ENCODE results near the gene ZNF814.
"Not testable (repeated sequence)": the region's sequence is repeated elsewhere in the genome, so short reads cannot be mapped to it uniquely, and the experiment has no call there.

Gene ZNF814

DNA sequence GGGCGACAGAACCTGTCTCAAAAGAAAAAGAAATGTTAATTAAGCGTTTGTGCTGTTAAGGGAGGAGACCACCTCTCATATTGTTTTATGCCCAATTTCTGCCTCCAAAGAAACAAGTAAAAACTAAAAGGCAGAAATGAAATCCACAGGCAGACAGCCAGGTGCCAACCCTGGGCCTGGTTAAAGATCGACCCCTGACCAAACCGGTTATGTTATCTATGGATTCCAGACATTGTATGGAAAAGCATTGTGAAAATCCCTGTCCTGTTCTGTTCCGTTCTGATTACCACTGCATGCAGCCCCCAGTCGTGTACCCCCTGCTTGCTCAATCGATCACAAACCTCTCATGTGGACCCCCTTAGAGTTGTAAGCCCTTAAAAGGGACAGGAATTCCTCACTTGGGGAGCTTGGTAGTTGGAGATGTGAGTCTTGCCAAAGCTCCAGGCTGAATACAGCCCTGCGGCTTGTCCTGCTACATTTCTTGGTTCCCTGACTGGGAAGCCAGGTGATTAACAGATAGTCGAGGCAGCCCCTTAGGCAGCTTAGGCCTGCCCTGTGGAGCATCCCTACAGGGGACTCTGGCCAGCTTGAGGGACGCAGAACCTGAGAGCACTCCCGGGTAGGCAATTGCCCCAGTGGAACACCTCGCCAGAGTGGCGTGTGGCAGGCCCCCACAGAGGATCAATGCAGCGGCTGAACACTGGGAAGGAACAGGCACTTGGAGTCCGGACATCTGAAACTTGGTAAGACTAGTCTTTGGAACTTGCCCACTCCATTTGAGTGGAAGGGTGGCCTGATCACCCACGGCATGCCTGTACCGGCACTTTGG, 73.4 kb downstream of the ZNF814 start:
- no peak for DNase-seq

GRCh38 chr19:57814505-57815246, 74.2 kb downstream of the ZNF814 start, which contains the start of gene ZNF552:
TSS of gene ZNF552 (minus strand) at chr19:57814913. CDS start at chr19:57814743, 170 bp downstream.
- peak; percentile 90 for DNase-seq

DNA sequence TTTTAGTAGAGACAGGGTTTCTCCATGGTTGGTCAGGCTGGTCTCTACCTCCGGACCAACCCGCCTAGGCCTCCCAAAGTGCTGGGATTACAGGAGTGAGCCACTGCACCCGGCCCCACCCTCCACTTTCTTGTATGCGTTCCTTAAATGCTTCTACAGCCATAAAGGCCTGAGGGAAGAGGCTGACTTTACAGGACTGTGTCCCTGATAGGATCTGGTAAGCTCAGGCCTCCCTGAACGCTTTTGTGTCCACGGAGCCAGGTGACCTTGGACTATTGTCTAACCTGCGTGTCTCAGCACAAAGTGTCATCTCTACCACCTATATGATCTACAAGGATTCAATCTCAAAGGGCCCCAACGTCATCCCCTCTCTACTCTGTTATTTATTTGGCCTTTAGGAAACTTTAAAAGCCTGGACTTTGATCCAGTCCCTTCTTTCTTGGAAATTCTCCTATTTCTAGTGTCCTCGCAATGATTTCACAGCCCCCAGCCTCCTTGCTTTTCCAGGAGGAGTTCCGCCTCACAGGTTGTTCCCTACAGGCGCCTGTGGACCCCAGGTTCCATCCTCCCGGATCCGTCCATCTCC, 74.8 kb downstream of the ZNF814 start:
- peak; percentile 25 for DNase-seq

DNA sequence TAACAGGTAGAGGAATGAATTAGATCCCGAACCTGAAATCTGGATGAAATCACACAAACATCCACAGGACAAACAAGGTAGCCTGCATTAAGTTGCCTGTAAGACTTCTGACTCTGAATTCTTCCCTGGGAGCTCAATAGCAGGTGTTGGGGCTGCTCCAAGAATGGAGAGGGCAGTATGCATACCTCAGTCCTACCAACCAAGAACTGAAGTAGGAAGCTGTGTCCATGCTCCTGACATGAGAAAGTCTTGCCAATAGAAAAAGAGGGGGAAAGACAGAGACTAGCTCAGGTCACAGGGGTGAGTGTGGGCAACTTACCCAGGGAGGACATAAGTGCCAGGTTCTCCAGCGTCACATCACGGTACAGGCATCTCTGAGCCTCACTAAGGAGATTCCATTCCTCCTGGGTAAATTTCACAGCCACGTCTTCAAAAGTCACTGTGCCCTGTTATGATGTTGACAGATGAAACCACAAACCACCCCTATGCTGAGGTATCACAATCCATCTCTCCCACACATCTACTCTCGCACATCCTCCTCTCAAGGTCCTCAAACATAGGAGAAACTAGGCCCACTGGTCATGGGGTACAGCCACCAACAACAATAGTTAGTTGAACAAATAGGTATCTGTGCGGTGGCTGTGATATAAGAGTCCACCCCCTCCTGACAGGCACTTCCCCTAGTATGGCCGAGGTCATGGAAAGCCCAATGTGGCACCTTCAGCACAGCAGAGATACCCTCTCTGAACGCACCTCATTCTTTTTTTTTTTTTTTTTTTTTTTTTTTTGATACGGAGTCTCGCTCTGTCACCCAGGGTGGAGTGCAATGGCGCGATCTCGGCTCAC, 75.6 kb downstream of the ZNF814 start:
- not testable (repeated sequence) for DNase-seq

GRCh38 chr19:57812226-57812625, 76.6 kb downstream of the ZNF814 start:
- DNase-seq, result no peak

- DNase-seq, result not testable (repeated sequence)
These were observed 78.2 kb downstream of the ZNF814 start for GRCh38 chr19:57810410-57811295.

DNA sequence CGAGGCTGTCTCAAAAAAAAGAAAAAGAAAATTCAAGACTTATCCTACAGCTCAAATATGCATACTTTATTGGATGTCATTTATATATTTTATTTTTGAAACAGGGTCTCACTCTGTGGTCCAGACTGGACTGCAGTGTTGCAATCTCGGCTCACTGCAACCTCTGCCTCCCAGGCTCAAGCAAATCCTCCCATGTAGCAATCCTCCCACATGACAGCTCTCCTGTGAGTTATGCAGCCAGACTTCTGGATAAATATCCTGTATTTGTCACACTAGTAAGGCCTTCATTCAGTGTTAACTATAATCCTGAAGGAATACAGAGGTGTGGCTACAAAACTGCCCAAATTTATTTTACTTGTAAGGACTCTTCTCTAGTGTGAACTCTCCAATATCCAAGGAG, 81.3 kb downstream of the ZNF814 start:
- no peak for DNase-seq

DNA sequence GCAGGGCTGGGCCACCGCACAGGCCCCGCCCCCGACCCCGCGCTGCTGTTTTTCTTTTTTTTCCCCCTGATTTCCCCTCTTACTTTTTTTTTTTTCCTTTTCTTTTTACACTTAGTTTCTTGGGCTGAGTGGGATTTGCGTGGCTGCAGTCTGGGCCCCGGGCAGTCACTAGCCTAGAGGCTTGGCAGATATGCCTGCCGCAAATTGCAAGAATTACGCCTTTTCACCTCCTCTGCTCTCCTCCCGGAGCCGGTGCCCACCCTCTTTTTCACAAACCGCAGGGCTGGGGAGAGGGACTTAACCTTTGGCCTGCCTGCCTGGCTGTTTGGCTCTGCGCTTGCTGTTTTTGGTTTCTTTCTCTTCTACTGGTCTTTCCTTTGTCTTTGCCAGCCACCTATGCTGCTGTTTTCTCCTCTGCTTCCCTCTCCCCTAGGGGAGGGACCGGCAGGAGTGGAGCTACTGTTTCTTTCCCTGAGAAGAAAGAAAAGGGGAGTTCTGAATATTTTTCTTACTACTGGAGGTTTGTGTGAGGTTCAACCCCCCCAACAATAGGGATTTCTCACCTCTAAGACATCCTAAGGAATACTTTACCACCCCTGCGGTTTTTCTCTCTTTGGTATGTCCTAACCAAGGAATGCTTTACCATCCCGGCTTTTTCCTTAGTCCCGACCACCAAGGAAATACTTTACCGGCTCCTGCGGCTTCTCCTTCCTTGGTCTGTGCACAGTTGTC, 85.1 kb downstream of the ZNF814 start:
- DNase-seq, result peak; percentile 56

DNA sequence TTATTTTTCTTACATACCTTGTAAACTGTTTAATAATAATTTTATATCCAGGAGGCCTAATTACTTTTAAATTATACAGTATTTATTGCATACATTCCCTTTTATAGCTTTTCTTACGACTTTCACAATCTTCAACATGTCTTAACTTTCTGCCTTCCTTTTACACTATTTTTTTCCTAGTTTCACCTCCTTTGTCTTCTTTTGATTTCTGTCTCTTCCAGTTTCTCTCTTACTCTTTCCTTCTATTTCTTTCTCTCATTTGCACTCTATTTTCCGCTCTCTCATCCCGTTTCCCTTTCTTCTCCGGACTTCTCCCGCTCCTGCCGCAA, 85.6 kb downstream of the ZNF814 start:
- no peak for DNase-seq

GRCh38 chr19:57802269-57802668, 86.6 kb downstream of the ZNF814 start:
- DNase-seq, result no peak

GRCh38 chr19:57800696-57801095, 88.1 kb downstream of the ZNF814 start:
- no peak for DNase-seq

Data from right hindlimb (tissue), 1 donor.